Immature natural killer cell (primary cell): ENCODE results near the gene TMEM232. TPM values are rescaled to one million over a fixed set of nuclear protein-coding genes. Genes with fewer than 3 reads are reported as not detected.

ENCODE experiments used
- DNase-seq, 3 donors: peaks; one replicate each; pipeline ENCODE4 v3.0.0; 2022; ENCODE audit warnings: mixed read lengths in 1 of 3
- H3K27ac Mint-ChIP-seq, 6 donors: one replicate each; pipeline ENCODE4 v1.8.0; 2020; ENCODE audit warnings: mixed read lengths in 6 of 6, mild to moderate bottlenecking in 5 of 6, inconsistent platforms in 4 of 6, moderate library complexity in 3 of 6
- H3K27me3 Mint-ChIP-seq, 3 donors: one replicate each; pipeline ENCODE4 v1.8.0; 2020 to 2021; ENCODE audit warnings: low read depth in 3 of 3, mild to moderate bottlenecking in 3 of 3, mixed read lengths in 3 of 3, moderate library complexity in 3 of 3, inconsistent platforms in 1 of 3
- H3K36me3 Mint-ChIP-seq, 3 donors: one replicate each; pipeline ENCODE4 v1.8.0; 2020; ENCODE audit warnings: mixed read lengths in 3 of 3, inconsistent platforms in 2 of 3, mild to moderate bottlenecking in 2 of 3
- H3K4me1 Mint-ChIP-seq, 2 donors: one replicate each; pipeline ENCODE4 v1.8.0; 2020; ENCODE audit warnings: inconsistent platforms in 2 of 2, mild to moderate bottlenecking in 2 of 2, mixed read lengths in 2 of 2, moderate library complexity in 1 of 2
- H3K4me3 Mint-ChIP-seq, 5 donors: one replicate each; pipeline ENCODE4 v1.8.0; 2020; ENCODE audit warnings: mild to moderate bottlenecking in 5 of 5, mixed read lengths in 5 of 5, inconsistent platforms in 3 of 5, moderate library complexity in 3 of 5
- H3K9me3 Mint-ChIP-seq, 6 donors: one replicate each; pipeline ENCODE4 v1.8.0; 2020; ENCODE audit warnings: mild to moderate bottlenecking in 6 of 6, mixed read lengths in 6 of 6, inconsistent platforms in 4 of 6, moderate library complexity in 3 of 6
- polyA plus RNA-seq, 3 donors: library from polyadenylated mRNA; unstranded; fragments of 300-500 nt; fragmentation: Illumina TruSeq; gene quantifications; one replicate each; pipeline ENCODE4 v1.2.3, GENCODE V29; 2021

Gene TMEM232
- not detected for polyA plus RNA-seq

GRCh38 chr5:110726249-110727024, at the start of gene TMEM232:
TMEM232 (minus strand) TSS chr5:110726671; CDS start chr5:110667352, 59,319 bp downstream.
- peaks cover 0 to 2% (median 2%) of the 10 kb centered on the region in 3 donors for H3K27me3 Mint-ChIP-seq
- peaks cover 0 to 8% of the 10 kb centered on the region in 2 donors for H3K4me1 Mint-ChIP-seq
- H3K27ac Mint-ChIP-seq, result peak within 1 kb of the TSS in 3 of 6 donors; percentile 23 to 87 (median 24)
- H3K4me3 Mint-ChIP-seq, result peak within 1 kb of the TSS; percentile 82 to 95 (median 89)
- H3K36me3 Mint-ChIP-seq, result peaks cover 0 to 4% (median 0%) of the 10 kb centered on the region in 3 donors
- H3K9me3 Mint-ChIP-seq, result no peaks in the 10 kb centered on the region
- peak; percentile 62 to 74 (median 63) for DNase-seq

GRCh38 chr5:110770286-110770685, 43.8 kb upstream of the TMEM232 start:
- peaks cover 1 to 4% (median 4%) of the 10 kb centered on the region in 3 donors for H3K27me3 Mint-ChIP-seq
- H3K9me3 Mint-ChIP-seq, result peaks cover 0 to 2% (median 0%) of the 10 kb centered on the region in 6 donors
- H3K4me3 Mint-ChIP-seq, result no peak overlapping the region
- H3K36me3 Mint-ChIP-seq, result no peaks in the 10 kb centered on the region
- no peak for DNase-seq
- H3K4me1 Mint-ChIP-seq, result no peaks in the 10 kb centered on the region
- no peak overlapping the region for H3K27ac Mint-ChIP-seq

GRCh38 chr5:110769000-110769681, 42.7 kb upstream of the TMEM232 start:
- Mint-ChIP-seq H3K36me3 (peaks cover 0 to 6% (median 0%) of the 10 kb centered on the region in 3 donors), H3K4me3 (no peak overlapping the region), H3K27ac (no peak overlapping the region), H3K4me1 (no peaks in the 10 kb centered on the region), H3K27me3 (peaks cover 0 to 3% (median 3%) of the 10 kb centered on the region in 3 donors), H3K9me3 (peaks cover 0 to 2% (median 0%) of the 10 kb centered on the region in 6 donors)
- no peak for DNase-seq

- Mint-ChIP-seq H3K4me3 (no peak overlapping the region), H3K27ac (no peak overlapping the region)
Measured at GRCh38 chr5:110768138-110768860, 41.8 kb upstream of the TMEM232 start.

GRCh38 chr5:110760158-110760557, 33.7 kb upstream of the TMEM232 start:
- H3K27me3 Mint-ChIP-seq, result no peaks in the 10 kb centered on the region
- no peak overlapping the region for H3K4me3 Mint-ChIP-seq
- DNase-seq, result no peak
- no peaks in the 10 kb centered on the region for H3K4me1 Mint-ChIP-seq
- no peaks in the 10 kb centered on the region for H3K9me3 Mint-ChIP-seq
- H3K36me3 Mint-ChIP-seq, result peaks cover 7 to 19% (median 17%) of the 10 kb centered on the region in 3 donors
- no peak overlapping the region for H3K27ac Mint-ChIP-seq

More at GRCh38 chr5:110768138-110768860, 41.8 kb upstream of the TMEM232 start:
- Mint-ChIP-seq H3K27me3 (peaks cover 0 to 3% (median 2%) of the 10 kb centered on the region in 3 donors), H3K36me3 (peaks cover 0 to 6% (median 0%) of the 10 kb centered on the region in 3 donors), H3K4me1 (no peaks in the 10 kb centered on the region), H3K9me3 (peaks cover 0 to 2% (median 0%) of the 10 kb centered on the region in 6 donors)
- DNase-seq, result no peak

GRCh38 chr5:110757118-110757729, 30.8 kb upstream of the TMEM232 start:
- Mint-ChIP-seq H3K36me3 (peaks cover 7 to 25% (median 8%) of the 10 kb centered on the region in 3 donors), H3K4me3 (no peak overlapping the region), H3K4me1 (peaks cover 0 to 21% of the 10 kb centered on the region in 2 donors), H3K9me3 (no peaks in the 10 kb centered on the region), H3K27me3 (peaks cover 0 to 1% (median 0%) of the 10 kb centered on the region in 3 donors), H3K27ac (no peak overlapping the region)
- peak; percentile 6 to 19 (median 9) for DNase-seq

GRCh38 chr5:110754181-110754580, 27.7 kb upstream of the TMEM232 start:
- H3K27ac Mint-ChIP-seq, result peak overlapping the region in 3 of 6 donors; percentile 6 to 14 (median 9)
- H3K9me3 Mint-ChIP-seq, result no peaks in the 10 kb centered on the region
- H3K27me3 Mint-ChIP-seq, result peaks cover 0 to 1% (median 0%) of the 10 kb centered on the region in 3 donors
- peaks cover 2 to 35% of the 10 kb centered on the region in 2 donors for H3K4me1 Mint-ChIP-seq
- H3K4me3 Mint-ChIP-seq, result no peak overlapping the region
- peaks cover 7 to 24% (median 11%) of the 10 kb centered on the region in 3 donors for H3K36me3 Mint-ChIP-seq
- DNase-seq, result no peak

GRCh38 chr5:110753600-110753999, 27.1 kb upstream of the TMEM232 start:
- Mint-ChIP-seq H3K27me3 (peaks cover 0 to 1% (median 0%) of the 10 kb centered on the region in 3 donors), H3K4me1 (peaks cover 2 to 40% of the 10 kb centered on the region in 2 donors), H3K9me3 (no peaks in the 10 kb centered on the region), H3K4me3 (no peak overlapping the region), H3K27ac (no peak overlapping the region), H3K36me3 (peaks cover 12 to 29% (median 16%) of the 10 kb centered on the region in 3 donors)
- no peak for DNase-seq

GRCh38 chr5:110752953-110753352, 26.5 kb upstream of the TMEM232 start:
- Mint-ChIP-seq H3K4me3 (no peak overlapping the region), H3K36me3 (peaks cover 16 to 30% (median 18%) of the 10 kb centered on the region in 3 donors), H3K27me3 (peaks cover 0 to 1% (median 0%) of the 10 kb centered on the region in 3 donors), H3K9me3 (no peaks in the 10 kb centered on the region), H3K4me1 (peaks cover 2 to 40% of the 10 kb centered on the region in 2 donors), H3K27ac (peak overlapping the region in 3 of 6 donors; percentile 6 to 13 (median 10))
- no peak for DNase-seq

GRCh38 chr5:110751902-110752762, 25.7 kb upstream of the TMEM232 start:
- DNase-seq, result no peak
- Mint-ChIP-seq H3K27ac (peak overlapping the region in 4 of 6 donors; percentile 2 to 13 (median 6)), H3K27me3 (peaks cover 0 to 1% (median 0%) of the 10 kb centered on the region in 3 donors), H3K4me3 (no peak overlapping the region), H3K9me3 (no peaks in the 10 kb centered on the region), H3K4me1 (peaks cover 2 to 40% of the 10 kb centered on the region in 2 donors), H3K36me3 (peaks cover 18 to 33% (median 24%) of the 10 kb centered on the region in 3 donors)

GRCh38 chr5:110738812-110739651, 12.6 kb upstream of the TMEM232 start, which contains the start of gene SLC25A46:
SLC25A46 (plus strand) TSS chr5:110739007; CDS start chr5:110739120, 113 bp downstream.
- Mint-ChIP-seq H3K36me3 (peaks cover 0 to 4% (median 0%) of the 10 kb centered on the region in 3 donors), H3K4me3 (peak within 1 kb of the TSS; percentile 97 to 100 (median 99)), H3K4me1 (peaks cover 27 to 52% of the 10 kb centered on the region in 2 donors), H3K9me3 (peaks cover 0 to 1% (median 0%) of the 10 kb centered on the region in 6 donors), H3K27me3 (peaks cover 15 to 19% (median 19%) of the 10 kb centered on the region in 3 donors), H3K27ac (peak within 1 kb of the TSS; percentile 96 to 100 (median 98))
- DNase-seq, result peak; percentile 92 to 93 (median 92)
